ENCODE measurements around the gene TIMM21. TPM values are rescaled to one million over a fixed set of nuclear protein-coding genes. Genes with fewer than 3 reads are reported as not detected.

The TIMM21 gene
- total and polyA plus RNA-seq, 9 of the 15 experiments (the other 6 are each of a cell fraction or from before 2014, with no cell fraction given): 54.7 to 229 (median 83.3) TPM

DNA sequence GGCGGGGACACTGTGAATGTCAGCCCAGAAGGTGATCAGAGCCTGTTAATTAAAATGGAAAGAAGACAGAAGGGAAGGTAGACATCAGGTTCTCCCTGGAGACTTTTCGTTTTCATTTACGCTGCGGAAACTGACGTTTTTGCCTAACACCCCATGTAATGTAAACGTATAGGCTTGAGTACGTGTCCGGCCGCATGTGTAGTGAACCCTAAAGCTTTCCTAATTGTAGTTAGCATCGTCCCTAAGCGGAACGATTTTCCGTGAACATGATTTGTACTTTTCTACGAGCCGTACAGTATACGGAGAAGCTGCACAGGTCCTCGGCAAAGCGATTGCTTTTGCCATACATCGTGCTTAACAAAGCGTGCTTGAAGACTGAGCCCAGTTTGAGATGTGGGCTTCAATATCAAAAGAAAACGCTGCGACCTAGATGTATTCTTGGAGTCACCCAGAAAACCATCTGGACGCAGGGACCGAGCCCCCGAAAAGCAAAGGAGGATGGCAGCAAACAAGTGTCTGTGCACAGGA lies 284 bp downstream of the TIMM21 start (continued):
- TF ChIP-seq SAP30 (IDR thresholded peaks at IDR 0.05; ENCODE audit: borderline replicate concordance, insufficient read depth, low read depth, low read length, poor library complexity, severe bottlenecking) (no peak), NFIX (CRISPR knock-in tag; IDR thresholded peaks at IDR 0.05; ENCODE audit: low read depth) (no peak), PTRF (tag; IDR thresholded peaks at IDR 0.05) (no peak), ZZZ3 (IDR thresholded peaks at IDR 0.05) (no peak), SRSF1 (IDR thresholded peaks at IDR 0.05; ENCODE audit: low read depth, low read length) (no peak), BCOR (IDR thresholded peaks at IDR 0.05) (no peak), MEF2D (tag; conservative IDR thresholded peaks at IDR 0.05; ENCODE audit: low read depth) (no peak), TAF1 (IDR thresholded peaks at IDR 0.05; ENCODE audit: control insufficient read depth, extremely low read depth, insufficient read depth, low read length, severe bottlenecking) (peak; percentile 43), ZNF436 (CRISPR knock-in tag; IDR thresholded peaks at IDR 0.05) (no peak), TAF9B (IDR thresholded peaks at IDR 0.05; ENCODE audit: partially characterized antibody) (peak; percentile 33), OTX1 (CRISPR knock-in tag; IDR thresholded peaks at IDR 0.05) (no peak), ZNF239 (CRISPR knock-in tag; IDR thresholded peaks at IDR 0.05) (no peak), MXI1 (IDR thresholded peaks at IDR 0.05; ENCODE audit: low read depth, low read length) (no peak), HEY1 (CRISPR knock-in tag; IDR thresholded peaks at IDR 0.05; ENCODE audit: borderline replicate concordance) (no peak)
- TF ChIP-seq, protein P1, sequence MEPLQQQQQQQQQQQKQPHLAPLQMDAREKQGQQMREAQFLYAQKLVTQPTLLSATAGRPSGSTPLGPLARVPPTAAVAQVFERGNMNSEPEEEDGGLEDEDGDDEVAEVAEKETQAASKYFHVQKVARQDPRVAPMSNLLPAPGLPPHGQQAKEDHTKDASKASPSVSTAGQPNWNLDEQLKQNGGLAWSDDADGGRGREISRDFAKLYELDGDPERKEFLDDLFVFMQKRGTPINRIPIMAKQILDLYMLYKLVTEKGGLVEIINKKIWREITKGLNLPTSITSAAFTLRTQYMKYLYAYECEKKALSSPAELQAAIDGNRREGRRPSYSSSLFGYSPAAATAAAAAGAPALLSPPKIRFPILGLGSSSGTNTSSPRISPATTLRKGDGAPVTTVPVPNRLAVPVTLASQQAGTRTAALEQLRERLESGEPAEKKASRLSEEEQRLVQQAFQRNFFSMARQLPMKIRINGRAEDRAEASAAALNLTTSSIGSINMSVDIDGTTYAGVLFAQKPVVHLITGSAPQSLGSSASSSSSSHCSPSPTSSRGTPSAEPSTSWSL (CRISPR knock-in tag; IDR thresholded peaks at IDR 0.05; ENCODE audit: borderline replicate concordance): no peak
- TF ChIP-seq, protein P2, sequence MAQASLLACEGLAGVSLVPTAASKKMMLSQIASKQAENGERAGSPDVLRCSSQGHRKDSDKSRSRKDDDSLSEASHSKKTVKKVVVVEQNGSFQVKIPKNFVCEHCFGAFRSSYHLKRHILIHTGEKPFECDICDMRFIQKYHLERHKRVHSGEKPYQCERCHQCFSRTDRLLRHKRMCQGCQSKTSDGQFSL (CRISPR knock-in tag; IDR thresholded peaks at IDR 0.05): no peak
- TF ChIP-seq, protein P2 (tag; IDR thresholded peaks at IDR 0.05): no peak
- TF ChIP-seq, protein P3, sequence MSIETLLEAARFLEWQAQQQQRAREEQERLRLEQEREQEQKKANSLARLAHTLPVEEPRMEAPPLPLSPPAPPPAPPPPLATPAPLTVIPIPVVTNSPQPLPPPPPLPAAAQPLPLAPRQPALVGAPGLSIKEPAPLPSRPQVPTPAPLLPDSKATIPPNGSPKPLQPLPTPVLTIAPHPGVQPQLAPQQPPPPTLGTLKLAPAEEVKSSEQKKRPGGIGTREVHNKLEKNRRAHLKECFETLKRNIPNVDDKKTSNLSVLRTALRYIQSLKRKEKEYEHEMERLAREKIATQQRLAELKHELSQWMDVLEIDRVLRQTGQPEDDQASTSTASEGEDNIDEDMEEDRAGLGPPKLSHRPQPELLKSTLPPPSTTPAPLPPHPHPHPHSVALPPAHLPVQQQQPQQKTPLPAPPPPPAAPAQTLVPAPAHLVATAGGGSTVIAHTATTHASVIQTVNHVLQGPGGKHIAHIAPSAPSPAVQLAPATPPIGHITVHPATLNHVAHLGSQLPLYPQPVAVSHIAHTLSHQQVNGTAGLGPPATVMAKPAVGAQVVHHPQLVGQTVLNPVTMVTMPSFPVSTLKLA (conservative IDR thresholded peaks at IDR 0.05): peak in 1 of 2 experiments; percentile 34; a peak in 1 of 4 replicates
- TF ChIP-seq, protein P4, sequence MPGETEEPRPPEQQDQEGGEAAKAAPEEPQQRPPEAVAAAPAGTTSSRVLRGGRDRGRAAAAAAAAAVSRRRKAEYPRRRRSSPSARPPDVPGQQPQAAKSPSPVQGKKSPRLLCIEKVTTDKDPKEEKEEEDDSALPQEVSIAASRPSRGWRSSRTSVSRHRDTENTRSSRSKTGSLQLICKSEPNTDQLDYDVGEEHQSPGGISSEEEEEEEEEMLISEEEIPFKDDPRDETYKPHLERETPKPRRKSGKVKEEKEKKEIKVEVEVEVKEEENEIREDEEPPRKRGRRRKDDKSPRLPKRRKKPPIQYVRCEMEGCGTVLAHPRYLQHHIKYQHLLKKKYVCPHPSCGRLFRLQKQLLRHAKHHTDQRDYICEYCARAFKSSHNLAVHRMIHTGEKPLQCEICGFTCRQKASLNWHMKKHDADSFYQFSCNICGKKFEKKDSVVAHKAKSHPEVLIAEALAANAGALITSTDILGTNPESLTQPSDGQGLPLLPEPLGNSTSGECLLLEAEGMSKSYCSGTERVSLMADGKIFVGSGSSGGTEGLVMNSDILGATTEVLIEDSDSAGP (CRISPR knock-in tag; IDR thresholded peaks at IDR 0.05): no peak
- TF ChIP-seq, protein P5, sequence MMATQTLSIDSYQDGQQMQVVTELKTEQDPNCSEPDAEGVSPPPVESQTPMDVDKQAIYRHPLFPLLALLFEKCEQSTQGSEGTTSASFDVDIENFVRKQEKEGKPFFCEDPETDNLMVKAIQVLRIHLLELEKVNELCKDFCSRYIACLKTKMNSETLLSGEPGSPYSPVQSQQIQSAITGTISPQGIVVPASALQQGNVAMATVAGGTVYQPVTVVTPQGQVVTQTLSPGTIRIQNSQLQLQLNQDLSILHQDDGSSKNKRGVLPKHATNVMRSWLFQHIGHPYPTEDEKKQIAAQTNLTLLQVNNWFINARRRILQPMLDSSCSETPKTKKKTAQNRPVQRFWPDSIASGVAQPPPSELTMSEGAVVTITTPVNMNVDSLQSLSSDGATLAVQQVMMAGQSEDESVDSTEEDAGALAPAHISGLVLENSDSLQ (IDR thresholded peaks at IDR 0.05): no peak

Measured in K562 (cell line).